ENCODE measurements around the gene CCDC85C. TPM values are rescaled to one million over a fixed set of nuclear protein-coding genes. Genes with fewer than 3 reads are reported as not detected.

Gene CCDC85C
- total RNA-seq, 1 donor, result 11.2 TPM

DNA sequence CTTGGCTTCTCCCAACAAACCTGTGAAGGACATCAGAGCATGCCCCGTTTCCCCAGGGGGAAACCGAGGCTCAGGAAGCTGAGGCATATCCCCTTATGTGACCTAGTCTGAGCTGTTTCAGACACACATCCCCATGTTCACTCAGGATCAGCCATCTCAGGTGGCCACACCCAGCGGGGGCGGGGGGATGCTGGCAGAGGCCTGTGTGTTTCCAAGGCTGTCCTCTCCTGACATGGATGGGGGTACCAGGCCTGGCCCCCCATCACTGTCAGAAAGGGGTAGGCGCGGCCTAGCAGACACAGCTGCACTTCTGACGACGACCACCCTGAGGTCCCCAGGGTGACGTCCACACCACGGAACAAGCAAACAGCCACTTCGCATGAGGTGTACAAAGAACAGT, 22.1 kb downstream of the CCDC85C start:
- DNase-seq (ENCODE audit: low read depth), result no peak
- TF ChIP-seq, protein P1, sequence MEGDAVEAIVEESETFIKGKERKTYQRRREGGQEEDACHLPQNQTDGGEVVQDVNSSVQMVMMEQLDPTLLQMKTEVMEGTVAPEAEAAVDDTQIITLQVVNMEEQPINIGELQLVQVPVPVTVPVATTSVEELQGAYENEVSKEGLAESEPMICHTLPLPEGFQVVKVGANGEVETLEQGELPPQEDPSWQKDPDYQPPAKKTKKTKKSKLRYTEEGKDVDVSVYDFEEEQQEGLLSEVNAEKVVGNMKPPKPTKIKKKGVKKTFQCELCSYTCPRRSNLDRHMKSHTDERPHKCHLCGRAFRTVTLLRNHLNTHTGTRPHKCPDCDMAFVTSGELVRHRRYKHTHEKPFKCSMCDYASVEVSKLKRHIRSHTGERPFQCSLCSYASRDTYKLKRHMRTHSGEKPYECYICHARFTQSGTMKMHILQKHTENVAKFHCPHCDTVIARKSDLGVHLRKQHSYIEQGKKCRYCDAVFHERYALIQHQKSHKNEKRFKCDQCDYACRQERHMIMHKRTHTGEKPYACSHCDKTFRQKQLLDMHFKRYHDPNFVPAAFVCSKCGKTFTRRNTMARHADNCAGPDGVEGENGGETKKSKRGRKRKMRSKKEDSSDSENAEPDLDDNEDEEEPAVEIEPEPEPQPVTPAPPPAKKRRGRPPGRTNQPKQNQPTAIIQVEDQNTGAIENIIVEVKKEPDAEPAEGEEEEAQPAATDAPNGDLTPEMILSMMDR (IDR thresholded peaks at IDR 0.05; ENCODE audit: insufficient read depth, low read depth, low read length), result no peak
- H3K4me3 ChIP-seq (ENCODE audit: low read depth, low read length), result no peak overlapping the region

DNA sequence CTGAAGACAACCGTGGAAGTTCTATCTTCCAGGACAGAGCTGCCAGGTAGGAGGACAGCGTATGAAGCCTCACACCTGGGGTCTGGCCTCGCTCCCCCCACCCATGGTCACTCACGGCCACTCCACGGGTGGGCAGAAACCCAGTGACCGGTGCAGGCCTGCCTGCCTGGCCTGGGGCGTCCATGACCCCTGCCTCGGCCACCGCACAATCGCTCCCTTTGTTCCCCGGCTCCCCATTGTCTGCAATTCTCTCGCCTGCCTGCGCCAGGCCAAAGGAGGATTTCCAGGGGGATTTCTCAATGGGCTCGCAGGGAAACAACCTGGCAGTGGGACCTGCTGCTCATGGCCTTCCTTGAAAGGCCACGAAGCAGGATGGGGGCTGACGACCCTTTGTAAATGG, 22.6 kb downstream of the CCDC85C start:
- TF ChIP-seq, protein P1 (IDR thresholded peaks at IDR 0.05; ENCODE audit: insufficient read depth, low read depth, low read length), result no peak
- DNase-seq (ENCODE audit: low read depth), result no peak
- H3K4me3 ChIP-seq (ENCODE audit: low read depth, low read length), result no peak overlapping the region

DNA sequence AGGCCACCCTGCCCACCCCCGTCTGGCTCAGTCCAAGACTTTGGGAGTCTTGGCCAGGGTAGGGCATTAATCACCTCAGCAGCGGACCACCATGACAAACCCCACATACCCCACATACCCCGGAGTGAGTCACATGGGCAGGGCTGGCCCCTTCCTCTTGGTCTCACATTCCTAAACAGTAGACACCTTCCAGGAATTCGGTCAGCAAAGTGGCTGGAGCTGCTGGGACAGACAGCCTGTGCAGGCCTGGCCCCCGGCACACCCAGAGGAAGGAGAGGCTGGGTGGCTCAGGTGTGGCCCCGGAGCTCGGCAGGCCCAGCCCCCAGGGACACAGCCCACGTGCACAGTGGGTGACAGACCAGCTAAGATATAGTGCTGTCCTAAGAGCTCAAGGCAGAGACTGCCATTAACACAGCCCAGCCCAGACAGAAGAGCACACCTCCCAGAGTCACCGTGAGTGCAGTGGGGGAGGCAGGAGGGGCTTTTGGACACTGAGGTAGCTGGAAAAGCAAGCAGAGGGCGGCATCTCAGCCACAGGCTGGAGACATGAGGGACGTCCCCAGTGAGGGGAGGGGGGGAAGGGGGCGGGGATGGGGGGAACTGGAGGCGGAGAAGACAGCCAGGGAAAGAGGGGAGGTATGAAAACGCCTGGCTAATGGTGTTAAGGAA, 24.0 kb downstream of the CCDC85C start:
- no peak for DNase-seq (ENCODE audit: low read depth)
- TF ChIP-seq, protein P1 (IDR thresholded peaks at IDR 0.05; ENCODE audit: insufficient read depth, low read depth, low read length), result no peak
- H3K4me3 ChIP-seq (ENCODE audit: low read depth, low read length), result no peak overlapping the region

DNA sequence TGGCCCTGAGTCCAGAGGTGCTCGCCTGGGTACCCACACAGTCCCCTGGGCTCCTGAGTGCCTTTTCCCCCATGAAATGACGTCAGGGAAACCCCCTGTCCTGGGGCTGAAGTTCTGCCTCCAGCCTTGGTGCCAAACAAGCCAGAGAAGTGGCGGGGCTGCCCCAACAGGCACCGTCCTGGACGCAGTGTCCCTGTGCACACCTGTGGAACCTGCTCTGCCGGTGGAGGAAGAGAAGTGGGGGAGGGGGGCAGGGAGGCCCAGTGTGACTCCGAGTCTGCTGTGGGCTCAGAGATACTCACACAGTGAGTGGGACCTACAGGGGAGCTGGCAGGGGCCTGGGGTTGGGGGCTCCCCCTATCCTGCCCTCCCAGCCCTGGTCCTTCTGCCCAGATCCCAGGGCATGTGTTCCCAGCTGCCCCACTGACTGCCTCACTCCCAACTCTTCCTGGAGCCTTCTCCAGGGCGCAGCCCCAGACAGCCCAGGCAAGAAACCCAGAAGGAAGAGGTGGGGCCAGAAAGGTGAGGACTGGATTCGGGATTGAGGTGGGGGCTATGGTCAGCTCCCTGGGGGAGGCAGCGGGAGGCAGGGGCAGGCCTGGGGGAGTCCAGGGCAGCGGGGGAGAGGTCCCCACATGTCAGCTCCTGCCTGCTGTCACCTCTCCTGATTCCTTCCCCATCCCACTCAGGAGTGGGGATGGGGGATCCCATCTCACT, 24.7 kb downstream of the CCDC85C start:
- no peak for DNase-seq (ENCODE audit: low read depth)
- no peak overlapping the region for H3K4me3 ChIP-seq (ENCODE audit: low read depth, low read length)
- TF ChIP-seq, protein P1 (IDR thresholded peaks at IDR 0.05; ENCODE audit: insufficient read depth, low read depth, low read length), result no peak

DNA sequence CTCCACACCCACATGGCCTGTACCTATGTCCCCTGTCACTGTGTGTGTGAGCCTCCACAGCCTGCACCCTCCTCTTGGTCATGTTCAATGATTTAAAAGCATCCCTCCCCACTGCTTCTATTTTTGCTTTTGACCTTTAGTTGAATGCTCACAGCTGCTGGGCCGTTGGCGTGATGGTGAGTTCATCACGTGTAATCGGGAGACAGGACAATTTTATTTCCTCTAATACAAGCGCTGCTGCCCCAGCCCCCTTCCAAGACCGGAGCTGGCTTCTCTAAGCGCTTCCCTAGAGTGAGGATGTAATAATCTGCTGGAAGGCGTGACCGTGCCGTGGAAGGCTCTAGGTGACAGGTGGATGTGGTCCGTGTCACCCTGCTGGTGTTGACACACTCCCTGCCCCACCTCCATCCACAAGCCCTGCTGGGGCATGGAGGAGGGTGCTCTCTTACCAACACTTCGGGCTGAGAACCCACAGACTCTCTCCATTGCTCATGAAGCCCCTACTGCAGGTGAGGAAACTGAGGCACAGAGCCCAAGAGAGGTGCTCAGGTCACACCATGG, 25.4 kb downstream of the CCDC85C start:
- TF ChIP-seq, protein P1 (IDR thresholded peaks at IDR 0.05; ENCODE audit: insufficient read depth, low read depth, low read length), result no peak
- no peak overlapping the region for H3K4me3 ChIP-seq (ENCODE audit: low read depth, low read length)
- DNase-seq (ENCODE audit: low read depth), result no peak

DNA sequence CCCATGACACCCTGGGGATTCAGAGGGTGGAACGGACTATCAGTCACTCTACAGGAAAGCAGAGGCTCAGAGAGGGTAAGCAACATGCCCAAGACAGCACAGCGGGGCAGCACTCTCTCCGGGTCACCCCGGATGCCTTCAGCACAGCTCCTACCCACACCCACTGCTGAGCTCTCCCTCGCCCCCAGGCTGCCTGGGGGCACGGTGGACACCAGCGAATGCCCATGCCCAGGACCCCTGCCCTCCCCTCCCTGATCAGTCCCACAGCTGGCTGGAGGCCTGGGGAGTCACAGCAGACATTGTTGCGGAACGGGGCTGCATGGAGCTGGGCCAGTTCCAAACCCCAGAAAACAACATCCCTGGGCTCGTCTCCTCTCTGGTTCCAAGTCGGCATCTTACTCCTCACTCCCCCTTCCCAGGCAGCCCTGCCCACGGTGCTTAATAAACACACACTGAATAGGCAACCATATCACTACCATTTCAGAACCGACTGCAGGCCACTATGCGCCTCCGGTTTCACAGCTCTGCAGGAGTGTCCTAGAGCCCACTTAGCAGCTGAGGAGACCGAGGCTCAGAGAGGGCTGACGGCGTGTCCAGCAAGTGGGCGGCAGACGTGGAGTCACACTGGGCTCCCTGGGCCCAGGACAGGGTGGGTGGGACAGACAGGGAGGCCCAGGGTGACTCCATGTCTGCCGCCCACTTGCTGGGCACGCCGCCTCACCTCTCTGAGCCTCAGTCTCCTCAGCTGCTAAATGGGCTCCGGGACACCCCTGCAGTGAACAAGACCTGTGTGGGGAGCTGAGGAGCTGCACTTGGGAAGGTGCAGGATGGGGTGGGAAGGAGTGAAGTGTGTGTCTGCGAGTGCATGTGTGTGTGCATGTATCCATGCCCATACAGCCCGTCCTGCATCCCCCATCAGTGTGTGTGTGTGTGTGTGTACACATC, 27.0 kb downstream of the CCDC85C start:
- H3K4me3 ChIP-seq (ENCODE audit: low read depth, low read length), result no peak overlapping the region
- DNase-seq (ENCODE audit: low read depth), result no peak
- TF ChIP-seq, protein P1 (IDR thresholded peaks at IDR 0.05; ENCODE audit: insufficient read depth, low read depth, low read length), result no peak
